Measurements from ENCODE around the gene BANF1.

BANF1 gene

GRCh38 chr11:65978391-65979238 is 23.7 kb upstream of the BANF1 start:
- no peaks in the 10 kb centered on the region for H3K4me1 ChIP-seq (ENCODE audit: control insufficient read depth, insufficient read depth, low read length, poor library complexity, severe bottlenecking)
- H3K9me3 ChIP-seq (ENCODE audit: control insufficient read depth, low read length): no peaks in the 10 kb centered on the region
- H3K4me3 ChIP-seq (ENCODE audit: extremely low read depth, insufficient read depth, low read length, poor library complexity, severe bottlenecking): no peak overlapping the region
- peaks cover 58% of the 10 kb centered on the region for H3K36me3 ChIP-seq (ENCODE audit: control insufficient read depth, insufficient read depth, low read length)
- H3K27ac ChIP-seq (ENCODE audit: low read depth, low read length, severe bottlenecking): no peak overlapping the region
- WGBS, 2 experiments (ENCODE audit: insufficient coverage in 2 of 2): 96 to 98% methylated on average over 20 to 21 of the region's 34 CpGs

- WGBS, 2 experiments (ENCODE audit: insufficient coverage in 2 of 2): 94 to 96% methylated on average over 6 to 7 of the region's 10 CpGs
- H3K4me3 ChIP-seq (ENCODE audit: extremely low read depth, insufficient read depth, low read length, poor library complexity, severe bottlenecking): no peak overlapping the region
- H3K9me3 ChIP-seq (ENCODE audit: control insufficient read depth, low read length): no peaks in the 10 kb centered on the region
- peaks cover 56% of the 10 kb centered on the region for H3K36me3 ChIP-seq (ENCODE audit: control insufficient read depth, insufficient read depth, low read length)
- no peak overlapping the region for H3K27ac ChIP-seq (ENCODE audit: low read depth, low read length, severe bottlenecking)
- no peaks in the 10 kb centered on the region for H3K4me1 ChIP-seq (ENCODE audit: control insufficient read depth, insufficient read depth, low read length, poor library complexity, severe bottlenecking)
Observed at GRCh38 chr11:65979261-65979759, 23.0 kb upstream of the BANF1 start.

- H3K27ac ChIP-seq (ENCODE audit: low read depth, low read length, severe bottlenecking): no peak overlapping the region
- no peaks in the 10 kb centered on the region for H3K9me3 ChIP-seq (ENCODE audit: control insufficient read depth, low read length)
- WGBS, 2 experiments (ENCODE audit: insufficient coverage in 2 of 2): 91% methylated on average over 12 of the region's 12 CpGs
- no peak overlapping the region for H3K4me3 ChIP-seq (ENCODE audit: extremely low read depth, insufficient read depth, low read length, poor library complexity, severe bottlenecking)
- peaks cover 41% of the 10 kb centered on the region for H3K36me3 ChIP-seq (ENCODE audit: control insufficient read depth, insufficient read depth, low read length)
- no peaks in the 10 kb centered on the region for H3K4me1 ChIP-seq (ENCODE audit: control insufficient read depth, insufficient read depth, low read length, poor library complexity, severe bottlenecking)
Observed at GRCh38 chr11:65981101-65981740, 21.1 kb upstream of the BANF1 start.

- Histone ChIP-seq H3K9me3 (ENCODE audit: control insufficient read depth, low read length) (no peaks in the 10 kb centered on the region), H3K4me3 (ENCODE audit: extremely low read depth, insufficient read depth, low read length, poor library complexity, severe bottlenecking) (no peak overlapping the region), H3K36me3 (ENCODE audit: control insufficient read depth, insufficient read depth, low read length) (peaks cover 31% of the 10 kb centered on the region), H3K4me1 (ENCODE audit: control insufficient read depth, insufficient read depth, low read length, poor library complexity, severe bottlenecking) (no peaks in the 10 kb centered on the region), H3K27ac (ENCODE audit: low read depth, low read length, severe bottlenecking) (no peak overlapping the region)
- WGBS, 2 experiments (ENCODE audit: insufficient coverage in 2 of 2): 88 to 91% methylated on average over 11 to 13 of the region's 16 CpGs
Observed at GRCh38 chr11:65981972-65982823, 20.1 kb upstream of the BANF1 start.

- H3K27ac ChIP-seq (ENCODE audit: low read depth, low read length, severe bottlenecking): no peak overlapping the region
- H3K9me3 ChIP-seq (ENCODE audit: control insufficient read depth, low read length): no peaks in the 10 kb centered on the region
- H3K4me3 ChIP-seq (ENCODE audit: extremely low read depth, insufficient read depth, low read length, poor library complexity, severe bottlenecking): no peak overlapping the region
- H3K4me1 ChIP-seq (ENCODE audit: control insufficient read depth, insufficient read depth, low read length, poor library complexity, severe bottlenecking): no peaks in the 10 kb centered on the region
- H3K36me3 ChIP-seq (ENCODE audit: control insufficient read depth, insufficient read depth, low read length): peaks cover 23% of the 10 kb centered on the region
- 87% methylated on average over 16 to 18 of the region's 22 CpGs for WGBS, 2 experiments (ENCODE audit: insufficient coverage in 2 of 2)
Observed at GRCh38 chr11:65982824-65983588, 19.3 kb upstream of the BANF1 start.

GRCh38 chr11:65983589-65983987 is 18.7 kb upstream of the BANF1 start:
- peaks cover 17% of the 10 kb centered on the region for H3K36me3 ChIP-seq (ENCODE audit: control insufficient read depth, insufficient read depth, low read length)
- H3K9me3 ChIP-seq (ENCODE audit: control insufficient read depth, low read length): no peaks in the 10 kb centered on the region
- H3K4me1 ChIP-seq (ENCODE audit: control insufficient read depth, insufficient read depth, low read length, poor library complexity, severe bottlenecking): no peaks in the 10 kb centered on the region
- no peak overlapping the region for H3K4me3 ChIP-seq (ENCODE audit: extremely low read depth, insufficient read depth, low read length, poor library complexity, severe bottlenecking)
- no peak overlapping the region for H3K27ac ChIP-seq (ENCODE audit: low read depth, low read length, severe bottlenecking)
- 91 to 95% methylated on average over 5 of the region's 5 CpGs for WGBS, 2 experiments (ENCODE audit: insufficient coverage in 2 of 2)

GRCh38 chr11:65987336-65987735 is 15.0 kb upstream of the BANF1 start:
- 85 to 89% methylated on average over 8 to 9 of the region's 9 CpGs for WGBS, 2 experiments (ENCODE audit: insufficient coverage in 2 of 2)

GRCh38 chr11:65988791-65989592 is 13.3 kb upstream of the BANF1 start:
- 13 to 41% methylated on average over 3 to 7 of the region's 10 CpGs for WGBS, 2 experiments (ENCODE audit: insufficient coverage in 2 of 2)
- peak overlapping the region; percentile 29 for H3K27ac ChIP-seq (ENCODE audit: low read depth, low read length, severe bottlenecking)
- no peak overlapping the region for H3K4me3 ChIP-seq (ENCODE audit: extremely low read depth, insufficient read depth, low read length, poor library complexity, severe bottlenecking)
- H3K4me1 ChIP-seq (ENCODE audit: control insufficient read depth, insufficient read depth, low read length, poor library complexity, severe bottlenecking): no peaks in the 10 kb centered on the region
- peaks cover 28% of the 10 kb centered on the region for H3K36me3 ChIP-seq (ENCODE audit: control insufficient read depth, insufficient read depth, low read length)
- H3K9me3 ChIP-seq (ENCODE audit: control insufficient read depth, low read length): no peaks in the 10 kb centered on the region

More at GRCh38 chr11:65987336-65987735, 15.0 kb upstream of the BANF1 start:
- Histone ChIP-seq H3K36me3 (ENCODE audit: control insufficient read depth, insufficient read depth, low read length) (peaks cover 23% of the 10 kb centered on the region), H3K4me3 (ENCODE audit: extremely low read depth, insufficient read depth, low read length, poor library complexity, severe bottlenecking) (no peak overlapping the region), H3K4me1 (ENCODE audit: control insufficient read depth, insufficient read depth, low read length, poor library complexity, severe bottlenecking) (no peaks in the 10 kb centered on the region), H3K9me3 (ENCODE audit: control insufficient read depth, low read length) (no peaks in the 10 kb centered on the region), H3K27ac (ENCODE audit: low read depth, low read length, severe bottlenecking) (no peak overlapping the region)

GRCh38 chr11:65992056-65992455 is 10.2 kb upstream of the BANF1 start:
- Histone ChIP-seq H3K27ac (ENCODE audit: low read depth, low read length, severe bottlenecking) (no peak overlapping the region), H3K4me1 (ENCODE audit: control insufficient read depth, insufficient read depth, low read length, poor library complexity, severe bottlenecking) (no peaks in the 10 kb centered on the region), H3K9me3 (ENCODE audit: control insufficient read depth, low read length) (no peaks in the 10 kb centered on the region), H3K36me3 (ENCODE audit: control insufficient read depth, insufficient read depth, low read length) (peaks cover 44% of the 10 kb centered on the region), H3K4me3 (ENCODE audit: extremely low read depth, insufficient read depth, low read length, poor library complexity, severe bottlenecking) (no peak overlapping the region)
- 100% methylated on average over 2 to 3 of the region's 5 CpGs for WGBS, 2 experiments (ENCODE audit: insufficient coverage in 2 of 2)
